ENCODE results near the gene CMTM8.

The CMTM8 gene

DNA sequence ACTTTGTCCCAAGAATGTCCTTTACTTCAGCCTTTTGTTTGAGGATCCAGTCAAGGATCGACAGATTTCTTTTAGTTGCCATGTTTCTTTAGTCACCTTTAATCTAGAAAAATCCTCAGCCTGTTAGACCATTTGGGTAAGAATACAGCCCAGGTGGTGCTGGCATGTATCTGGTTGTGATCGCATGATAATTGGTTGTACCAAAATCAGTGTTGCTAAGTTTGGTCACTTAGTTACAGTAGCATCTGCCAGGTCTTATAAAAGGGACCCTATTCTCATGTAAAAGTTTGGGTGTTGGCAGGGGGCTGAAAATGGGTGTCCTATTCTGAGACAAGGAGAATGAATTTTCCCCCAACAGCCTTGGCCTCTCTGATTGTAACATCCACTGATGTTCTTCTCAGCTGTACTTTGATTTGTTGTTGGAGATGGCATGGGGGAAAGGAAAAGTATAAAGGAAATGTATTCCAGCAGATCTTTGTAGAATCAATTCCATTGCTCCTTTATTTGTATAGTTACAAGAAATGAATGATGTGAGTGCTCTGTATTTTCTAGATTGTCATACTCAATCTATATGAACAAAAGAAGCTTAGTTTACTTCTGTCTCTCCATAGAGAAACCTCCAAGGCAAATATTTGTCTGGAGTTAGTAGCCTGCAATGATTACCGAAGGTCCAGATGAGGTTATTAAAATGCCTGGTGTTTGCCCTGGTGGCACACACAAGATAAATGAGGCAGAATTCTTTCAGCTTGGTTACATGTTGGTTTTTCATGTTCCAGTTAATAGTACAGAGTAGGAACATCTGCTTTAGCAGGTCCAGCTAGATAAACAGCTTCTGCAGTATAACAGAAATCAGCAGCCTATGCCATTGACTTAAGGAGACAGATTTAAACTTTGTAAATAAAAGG lies 65.7 kb downstream of the CMTM8 start:
- TF ChIP-seq, protein P1, sequence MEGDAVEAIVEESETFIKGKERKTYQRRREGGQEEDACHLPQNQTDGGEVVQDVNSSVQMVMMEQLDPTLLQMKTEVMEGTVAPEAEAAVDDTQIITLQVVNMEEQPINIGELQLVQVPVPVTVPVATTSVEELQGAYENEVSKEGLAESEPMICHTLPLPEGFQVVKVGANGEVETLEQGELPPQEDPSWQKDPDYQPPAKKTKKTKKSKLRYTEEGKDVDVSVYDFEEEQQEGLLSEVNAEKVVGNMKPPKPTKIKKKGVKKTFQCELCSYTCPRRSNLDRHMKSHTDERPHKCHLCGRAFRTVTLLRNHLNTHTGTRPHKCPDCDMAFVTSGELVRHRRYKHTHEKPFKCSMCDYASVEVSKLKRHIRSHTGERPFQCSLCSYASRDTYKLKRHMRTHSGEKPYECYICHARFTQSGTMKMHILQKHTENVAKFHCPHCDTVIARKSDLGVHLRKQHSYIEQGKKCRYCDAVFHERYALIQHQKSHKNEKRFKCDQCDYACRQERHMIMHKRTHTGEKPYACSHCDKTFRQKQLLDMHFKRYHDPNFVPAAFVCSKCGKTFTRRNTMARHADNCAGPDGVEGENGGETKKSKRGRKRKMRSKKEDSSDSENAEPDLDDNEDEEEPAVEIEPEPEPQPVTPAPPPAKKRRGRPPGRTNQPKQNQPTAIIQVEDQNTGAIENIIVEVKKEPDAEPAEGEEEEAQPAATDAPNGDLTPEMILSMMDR (IDR thresholded peaks at IDR 0.05; ENCODE audit: insufficient read depth, low read depth, low read length, missing control alignments) = no peak
- no peak overlapping the region for H3K4me3 ChIP-seq (ENCODE audit: low read depth, low read length)
- no peak for DNase-seq (ENCODE audit: low read depth)

- no peak for DNase-seq (ENCODE audit: low read depth)
- TF ChIP-seq, protein P1 (IDR thresholded peaks at IDR 0.05; ENCODE audit: insufficient read depth, low read depth, low read length, missing control alignments) = no peak
- H3K4me3 ChIP-seq (ENCODE audit: low read depth, low read length) = no peak overlapping the region
These were observed 66.9 kb downstream of the CMTM8 start for GRCh38 chr3:32305361-32305876.

DNA sequence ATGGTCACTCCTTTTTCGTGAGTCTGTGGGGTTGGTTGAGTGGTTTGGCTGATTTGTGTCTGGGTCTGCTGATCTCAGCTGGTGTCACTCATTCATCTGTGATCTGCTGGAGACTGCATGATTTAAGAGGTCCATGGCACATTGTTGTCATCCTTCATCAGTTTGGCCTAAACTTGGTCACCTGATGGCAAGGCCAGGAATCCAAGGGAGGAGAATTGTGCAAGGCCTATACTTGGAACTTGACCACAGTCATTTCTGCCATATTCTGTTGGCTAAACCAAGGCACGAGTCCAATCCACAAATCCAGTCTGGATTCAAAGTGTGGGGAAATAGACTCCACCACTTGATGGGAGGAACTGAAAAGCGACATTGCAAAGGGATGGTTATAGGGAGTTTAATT lies 67.6 kb downstream of the CMTM8 start:
- H3K4me3 ChIP-seq (ENCODE audit: low read depth, low read length) = no peak overlapping the region
- no peak for DNase-seq (ENCODE audit: low read depth)
- TF ChIP-seq, protein P1 (IDR thresholded peaks at IDR 0.05; ENCODE audit: insufficient read depth, low read depth, low read length, missing control alignments) = no peak

GRCh38 chr3:32307591-32307990 lies 69.1 kb downstream of the CMTM8 start:
- no peak for DNase-seq (ENCODE audit: low read depth)
- no peak overlapping the region for H3K4me3 ChIP-seq (ENCODE audit: low read depth, low read length)
- TF ChIP-seq, protein P1 (IDR thresholded peaks at IDR 0.05; ENCODE audit: insufficient read depth, low read depth, low read length, missing control alignments) = no peak

DNA sequence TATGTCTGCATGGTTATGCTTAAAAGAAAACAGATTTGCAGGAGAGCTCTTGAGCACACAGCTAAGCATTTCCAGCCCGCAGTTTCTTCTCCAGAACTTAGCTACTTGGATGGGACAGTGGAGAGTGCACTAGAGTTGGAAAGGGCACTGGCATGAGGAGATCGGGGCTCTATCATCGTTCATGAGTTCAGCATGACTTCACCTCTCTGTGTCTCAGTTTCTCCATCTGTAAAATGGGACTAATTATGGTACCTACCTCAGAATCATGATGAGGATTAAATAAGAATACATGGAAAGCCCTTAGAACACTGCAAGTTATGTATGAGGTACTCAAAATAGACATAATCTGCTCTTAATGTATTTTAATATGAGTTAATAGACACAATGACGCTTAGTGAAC lies 69.9 kb downstream of the CMTM8 start:
- H3K4me3 ChIP-seq (ENCODE audit: low read depth, low read length) = no peak overlapping the region
- DNase-seq (ENCODE audit: low read depth) = no peak
- TF ChIP-seq, protein P1 (IDR thresholded peaks at IDR 0.05; ENCODE audit: insufficient read depth, low read depth, low read length, missing control alignments) = no peak

DNA sequence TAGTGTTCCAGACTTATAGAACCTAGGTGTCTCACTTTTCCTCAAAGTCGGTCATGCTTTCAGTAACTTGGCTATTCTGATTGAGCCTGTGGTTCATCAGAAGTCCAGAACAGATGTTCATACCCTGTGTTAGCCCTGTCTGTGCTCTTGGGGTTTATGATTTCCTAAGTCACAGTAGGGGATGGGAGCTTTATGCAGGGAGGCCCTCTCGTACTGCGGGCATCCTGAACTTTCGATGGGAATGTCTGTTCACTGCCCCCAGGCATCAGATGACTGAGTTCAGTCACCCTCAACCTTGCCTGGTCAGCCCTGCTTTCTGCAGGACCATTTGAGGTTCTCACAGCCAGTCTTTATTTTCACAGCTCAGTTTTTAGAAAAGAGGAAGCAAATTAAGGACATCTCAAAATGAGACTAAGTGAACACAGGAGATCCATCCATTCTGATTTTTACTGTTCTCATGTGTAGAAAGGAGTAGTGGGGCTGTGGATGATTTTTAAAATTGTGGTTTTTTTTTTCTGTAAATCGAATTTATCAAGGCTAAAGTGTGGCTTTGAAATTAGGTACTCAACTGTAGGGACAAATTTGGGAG lies 71.3 kb downstream of the CMTM8 start:
- no peak overlapping the region for H3K4me3 ChIP-seq (ENCODE audit: low read depth, low read length)
- TF ChIP-seq, protein P1 (IDR thresholded peaks at IDR 0.05; ENCODE audit: insufficient read depth, low read depth, low read length, missing control alignments) = no peak
- DNase-seq (ENCODE audit: low read depth) = no peak

Data from GM12865 (cell line).